NCI-H146 treated with DMSO at 0.1 percent for 48 hours (cell line): ENCODE data around the gene KLRG1.

ENCODE experiments used
- DNase-seq: peaks from one replicate; lab custom pipeline; 2025; ENCODE audit not compliant: unreplicated experiment; lab: John Stamatoyannopoulos, UW

KLRG1 gene

DNA sequence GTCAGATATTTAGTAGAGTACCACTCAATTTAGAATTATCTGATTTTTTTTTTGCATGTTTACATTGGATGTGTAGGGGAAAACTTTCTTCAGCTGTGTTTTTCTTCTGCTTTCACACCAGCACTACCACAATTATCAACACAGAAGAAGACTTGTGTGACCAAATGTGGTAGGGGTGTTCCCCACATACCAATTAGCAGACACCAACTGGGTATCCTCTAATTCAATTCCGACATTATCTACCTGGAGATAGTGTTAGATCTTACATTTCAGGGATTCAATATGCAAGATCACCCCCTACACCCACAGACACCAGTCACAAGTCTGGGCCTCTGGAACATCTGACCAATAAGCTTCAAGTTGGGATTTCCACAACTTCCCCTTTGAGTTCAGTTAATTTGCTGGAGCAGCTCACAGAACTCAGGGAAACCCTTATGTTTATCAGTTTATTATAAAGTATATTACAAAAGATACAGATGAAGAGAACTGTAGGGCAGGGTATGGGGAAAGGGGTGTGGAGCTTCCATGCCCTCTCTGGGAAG lies 4.1 kb upstream of the KLRG1 start:
- DNase-seq = no peak

DNA sequence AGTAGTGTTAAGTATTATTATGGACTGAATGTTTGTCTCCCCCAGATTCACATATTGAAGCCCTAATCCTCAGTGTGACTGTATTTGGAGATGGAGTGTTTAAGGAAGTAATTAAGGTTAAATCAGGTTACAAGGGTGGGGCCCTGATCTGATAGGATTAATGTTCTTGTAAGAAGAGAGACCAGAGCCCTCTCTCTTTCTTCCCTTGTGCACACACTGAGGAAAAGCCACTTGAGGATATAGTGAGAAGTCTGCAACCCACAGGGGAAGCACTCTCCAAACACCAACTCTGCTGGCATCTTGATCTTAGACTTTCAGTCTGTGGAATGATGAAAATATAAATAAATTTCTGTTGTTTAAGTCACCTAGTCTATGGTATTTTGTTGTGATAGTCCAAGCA lies 2.2 kb upstream of the KLRG1 start:
- no peak for DNase-seq

DNA sequence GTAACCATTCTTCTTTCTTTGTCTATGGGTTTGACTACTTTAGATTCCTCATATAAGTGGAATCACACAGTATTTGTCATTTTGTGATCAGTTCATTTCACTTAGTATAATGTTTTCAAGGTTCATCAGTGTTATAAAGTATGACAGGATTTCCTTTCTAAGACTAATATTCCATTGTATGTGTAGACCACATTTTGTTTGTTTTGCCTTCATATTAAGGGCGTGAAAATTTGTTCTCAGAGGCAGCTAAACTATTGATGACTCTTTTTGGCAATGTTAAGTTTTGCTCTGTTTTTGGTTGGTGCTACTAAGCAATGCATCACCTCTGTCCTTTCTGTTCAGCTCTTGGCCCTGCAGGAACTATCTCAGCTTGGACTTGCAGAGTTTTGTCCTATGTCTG lies 1.7 kb upstream of the KLRG1 start:
- no peak for DNase-seq

DNA sequence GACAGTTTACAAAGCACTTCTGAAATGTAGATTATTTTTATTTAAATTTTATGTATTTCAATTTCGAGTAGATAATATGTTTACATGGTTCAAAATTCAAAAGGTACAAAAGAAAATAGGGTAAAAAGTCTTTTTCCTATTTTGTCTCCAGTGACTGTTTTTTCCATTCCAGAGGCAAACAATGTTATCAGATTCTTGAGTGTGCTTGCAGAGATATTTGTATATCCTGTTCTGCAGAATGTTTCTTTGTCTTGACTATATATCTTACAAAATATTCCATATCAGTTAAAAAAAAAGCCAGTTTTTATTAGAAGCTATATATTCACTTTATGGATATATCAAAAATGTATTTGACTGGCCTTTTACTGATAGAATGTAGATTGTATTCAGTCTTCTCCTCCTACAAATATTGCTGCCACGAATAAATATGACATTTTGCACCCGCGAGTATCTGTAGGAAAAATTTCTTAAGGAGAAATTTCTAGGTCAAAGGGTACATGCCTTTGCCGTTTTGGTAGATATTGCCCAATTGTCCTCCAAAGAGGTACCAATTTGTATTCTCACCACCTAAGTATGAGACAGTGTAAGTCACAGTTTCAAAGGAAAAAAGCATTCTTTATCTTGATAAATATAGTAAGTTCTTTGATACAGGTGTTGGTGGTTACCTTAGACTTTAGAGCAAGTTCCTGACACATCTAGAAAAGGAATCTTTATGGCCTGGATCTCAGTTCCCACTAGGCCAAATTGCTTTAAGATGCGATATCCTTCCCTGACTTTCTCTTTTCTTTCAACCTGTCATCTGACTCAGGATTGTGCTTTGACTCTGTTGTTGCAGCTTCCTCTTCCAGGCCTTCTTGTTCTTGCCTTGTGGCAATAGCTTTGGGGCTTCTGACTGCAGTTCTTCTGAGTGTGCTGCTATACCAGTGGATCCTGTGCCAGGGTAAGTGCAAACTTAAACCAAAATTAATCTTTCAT lies 2.3 kb downstream of the KLRG1 start:
- no peak for DNase-seq

DNA sequence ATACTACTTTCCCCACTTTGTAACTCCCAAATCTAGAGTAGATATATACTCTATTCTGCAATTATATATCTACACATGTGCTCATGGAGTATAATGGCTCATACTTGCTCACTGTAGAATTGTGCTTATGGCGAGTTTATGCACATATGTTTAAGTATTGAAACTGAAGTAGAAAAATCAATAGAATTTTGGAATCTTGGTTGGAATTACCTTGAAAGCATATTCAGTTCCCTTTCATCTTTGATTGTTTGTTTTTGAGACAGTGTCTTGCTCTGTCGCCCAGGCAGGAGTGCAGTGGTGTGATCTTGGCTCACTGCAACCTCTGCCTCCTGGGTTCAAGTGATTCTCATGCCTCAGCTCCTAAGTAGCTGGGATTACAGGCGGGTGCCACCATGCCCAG lies 4.5 kb downstream of the KLRG1 start:
- no peak for DNase-seq

DNA sequence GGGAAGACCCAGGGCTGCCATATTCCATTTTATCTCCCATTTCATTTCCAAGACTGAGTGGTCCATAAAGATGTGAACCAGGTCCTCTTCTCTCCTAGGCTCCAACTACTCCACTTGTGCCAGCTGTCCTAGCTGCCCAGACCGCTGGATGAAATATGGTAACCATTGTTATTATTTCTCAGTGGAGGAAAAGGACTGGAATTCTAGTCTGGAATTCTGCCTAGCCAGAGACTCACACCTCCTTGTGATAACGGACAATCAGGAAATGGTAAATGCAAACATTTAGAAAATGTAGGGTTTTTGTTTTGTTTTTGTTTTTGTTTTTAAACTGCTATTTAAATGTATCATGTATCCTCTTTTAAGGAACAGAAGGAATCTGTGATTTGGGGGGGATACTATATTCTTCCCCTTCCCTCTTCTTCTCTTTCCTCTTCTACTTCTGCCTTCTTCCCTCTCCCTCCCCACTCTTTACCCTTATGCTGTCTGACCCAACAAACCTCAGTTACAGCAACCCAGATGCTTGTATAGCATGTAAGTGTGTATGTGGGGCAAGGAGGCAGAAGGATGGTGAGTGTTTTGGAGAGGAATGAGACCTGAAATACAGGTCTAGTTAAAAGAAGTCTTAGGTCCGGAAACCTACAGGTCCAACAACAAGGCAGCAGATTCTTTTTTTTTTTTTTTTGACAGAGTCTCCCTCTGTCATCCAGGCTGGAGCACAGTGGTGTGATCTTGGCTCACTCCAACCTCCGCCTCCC lies 5.9 kb downstream of the KLRG1 start:
- DNase-seq = no peak

DNA sequence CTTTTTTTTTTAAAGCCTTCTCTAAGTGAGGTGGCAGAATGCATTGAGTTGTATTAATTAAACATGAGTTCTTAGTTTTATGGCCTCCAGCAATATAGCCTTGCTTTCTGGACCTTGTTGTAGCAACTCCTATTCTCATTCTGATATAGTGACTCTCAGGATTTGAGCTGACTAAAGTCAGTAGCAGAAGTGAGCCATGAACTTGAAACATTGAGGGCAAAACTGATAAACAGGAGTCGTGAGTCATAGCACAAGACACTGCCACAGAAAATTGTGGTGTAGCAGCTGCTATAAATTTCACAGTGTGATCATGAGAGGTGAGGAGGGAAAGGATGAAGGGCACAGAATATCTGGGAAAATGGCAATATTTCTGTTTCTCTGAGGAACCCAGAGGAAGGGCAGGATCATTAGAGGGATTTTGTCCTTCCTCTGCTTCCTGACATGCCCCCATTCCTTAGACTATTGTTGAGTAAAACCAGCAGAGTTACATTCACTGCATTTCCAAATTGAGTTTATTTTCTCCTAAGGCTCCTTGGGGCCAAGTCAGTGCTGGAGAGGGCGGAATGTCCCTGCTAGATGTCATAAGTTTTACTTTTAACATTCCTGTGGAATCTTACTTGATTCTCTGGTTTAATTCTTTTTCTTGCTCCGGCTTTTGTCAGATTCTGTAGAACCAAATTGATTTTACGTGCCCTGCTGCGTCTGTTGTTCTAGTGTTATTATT lies 7.5 kb downstream of the KLRG1 start:
- DNase-seq = no peak

DNA sequence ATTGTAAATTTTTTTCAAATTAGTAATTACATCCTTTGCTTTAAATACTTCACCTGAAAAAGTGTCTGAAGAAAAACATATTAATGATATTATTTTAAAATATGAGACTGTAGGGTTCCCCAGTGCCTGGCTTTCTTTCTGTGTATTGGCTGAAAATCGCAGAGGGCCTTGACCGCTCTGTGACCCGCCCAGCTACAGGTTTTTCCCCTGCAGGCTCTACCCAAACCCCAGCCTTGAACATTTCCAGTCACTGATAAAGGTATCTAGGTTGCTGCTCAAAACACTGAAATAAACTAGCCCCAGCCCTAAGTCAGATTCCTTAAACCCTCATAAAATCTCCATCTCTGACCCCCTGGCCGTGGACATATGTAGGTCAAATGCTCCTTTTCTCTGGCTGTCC lies 11.9 kb downstream of the KLRG1 start:
- no peak for DNase-seq

DNA sequence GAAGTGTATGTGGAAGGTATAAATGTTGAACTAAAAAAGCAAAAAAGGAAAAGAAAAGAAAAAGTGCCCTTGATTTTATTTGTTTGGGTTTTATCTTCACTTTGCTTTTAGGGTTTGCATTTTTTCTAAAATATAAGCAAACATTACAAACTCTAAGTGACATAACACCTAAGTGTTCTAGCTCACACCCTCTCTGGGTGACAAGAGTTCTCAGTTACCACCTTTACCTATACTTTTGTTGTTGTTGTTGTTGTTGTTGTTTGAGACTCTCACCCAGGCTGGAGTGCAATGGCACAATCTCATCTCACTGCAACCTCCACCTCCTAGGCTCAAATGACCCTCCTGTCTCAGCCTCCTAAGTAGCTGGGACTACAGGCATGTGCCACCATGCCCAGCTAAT lies 13.0 kb downstream of the KLRG1 start:
- no peak for DNase-seq

DNA sequence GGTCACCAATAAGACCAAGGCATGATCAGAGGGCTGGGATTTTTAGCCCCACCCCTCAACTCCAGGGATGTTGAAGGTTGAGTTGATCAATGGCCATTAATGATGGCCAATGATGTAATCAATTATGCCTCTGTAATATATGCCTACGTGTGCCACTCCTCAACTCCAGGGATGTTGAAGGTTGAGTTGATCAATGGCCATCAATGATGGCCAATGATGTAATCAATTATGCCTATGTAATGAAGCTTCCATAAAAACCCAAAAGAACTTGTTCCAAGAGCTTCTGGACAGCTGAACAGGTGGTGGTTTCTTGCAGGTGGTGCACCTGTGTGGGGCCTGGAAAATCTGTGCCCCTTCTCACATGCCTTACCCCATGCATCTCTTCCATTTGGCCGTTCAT lies 33.2 kb downstream of the KLRG1 start:
- no peak for DNase-seq

DNA sequence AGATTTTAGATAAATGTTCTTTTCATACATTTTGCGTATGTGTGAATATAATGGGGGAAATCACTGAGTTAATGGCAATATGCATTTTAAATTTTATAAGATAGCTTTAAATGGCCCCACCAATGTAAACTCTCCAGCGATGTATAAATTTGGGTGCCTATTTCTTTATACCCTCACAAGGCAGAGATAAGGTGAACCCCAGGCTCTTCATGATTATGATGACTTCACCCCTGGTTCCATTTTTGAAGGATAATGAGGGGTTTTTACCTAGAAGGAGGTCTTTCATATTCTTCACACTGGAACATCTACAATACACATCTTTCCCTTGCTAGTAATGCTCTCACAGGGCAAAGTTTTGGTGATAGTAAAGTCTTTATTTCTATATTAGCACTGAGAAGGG lies 35.2 kb downstream of the KLRG1 start:
- no peak for DNase-seq

DNA sequence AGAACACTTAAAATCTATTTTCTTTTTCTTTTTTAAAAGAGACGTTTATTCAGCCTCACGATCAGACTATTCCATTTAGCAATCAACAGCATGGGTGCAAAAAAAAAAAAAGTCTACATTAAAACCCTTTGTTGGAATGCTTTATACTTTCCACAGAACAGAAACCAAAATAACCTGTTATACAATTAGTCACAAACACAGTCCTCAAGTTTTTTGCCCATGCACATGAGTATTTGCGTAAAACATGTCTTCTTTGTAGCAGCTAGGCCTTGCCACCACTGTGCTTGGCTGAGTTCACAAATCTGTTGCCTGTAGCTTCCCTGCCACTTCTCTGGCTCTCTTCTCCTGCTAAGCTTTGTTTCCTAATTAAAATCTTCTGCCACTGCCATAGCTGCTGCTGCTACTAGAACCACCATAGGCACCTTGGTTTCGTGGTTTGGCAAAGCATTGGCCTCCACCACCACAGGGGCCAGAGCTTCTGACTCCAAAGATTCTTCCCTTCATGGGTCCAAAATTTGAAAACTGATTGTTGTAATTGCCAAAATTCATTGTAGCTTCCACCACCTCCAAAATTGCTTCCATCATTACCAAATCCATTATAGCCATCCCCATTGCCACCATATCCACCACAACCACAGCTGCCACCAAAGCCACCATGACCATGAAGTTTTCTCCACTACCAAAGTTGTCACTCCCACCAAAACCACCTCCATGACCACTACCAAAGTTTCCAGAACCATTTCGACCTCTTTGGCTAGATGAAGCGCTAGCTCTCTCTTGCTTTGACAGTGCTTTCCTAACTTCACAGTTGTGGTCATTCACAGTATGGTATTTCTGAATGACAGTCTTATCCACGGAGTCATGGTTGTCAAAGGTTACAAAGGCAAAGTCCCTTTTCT lies 38.1 kb downstream of the KLRG1 start:
- no peak for DNase-seq

DNA sequence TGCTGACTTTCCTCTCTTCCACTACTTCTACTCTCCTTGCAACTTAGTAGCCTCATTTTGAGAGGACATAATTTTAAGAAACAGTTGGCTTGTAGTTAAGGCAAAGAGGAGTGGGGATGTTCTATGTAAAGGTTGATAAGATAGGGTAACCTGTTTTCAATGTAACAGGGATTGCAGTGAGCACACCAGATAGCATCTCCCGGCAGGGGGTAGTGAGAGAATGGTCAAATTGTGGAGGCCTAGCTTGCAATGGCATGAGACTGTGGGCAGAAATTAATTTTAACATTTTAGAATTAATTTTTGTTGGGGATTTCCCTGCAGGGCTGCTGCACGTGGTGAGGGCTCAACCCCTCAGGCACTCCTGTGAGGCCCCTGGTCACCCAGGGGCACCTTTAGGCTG lies 41.4 kb downstream of the KLRG1 start:
- DNase-seq = no peak

DNA sequence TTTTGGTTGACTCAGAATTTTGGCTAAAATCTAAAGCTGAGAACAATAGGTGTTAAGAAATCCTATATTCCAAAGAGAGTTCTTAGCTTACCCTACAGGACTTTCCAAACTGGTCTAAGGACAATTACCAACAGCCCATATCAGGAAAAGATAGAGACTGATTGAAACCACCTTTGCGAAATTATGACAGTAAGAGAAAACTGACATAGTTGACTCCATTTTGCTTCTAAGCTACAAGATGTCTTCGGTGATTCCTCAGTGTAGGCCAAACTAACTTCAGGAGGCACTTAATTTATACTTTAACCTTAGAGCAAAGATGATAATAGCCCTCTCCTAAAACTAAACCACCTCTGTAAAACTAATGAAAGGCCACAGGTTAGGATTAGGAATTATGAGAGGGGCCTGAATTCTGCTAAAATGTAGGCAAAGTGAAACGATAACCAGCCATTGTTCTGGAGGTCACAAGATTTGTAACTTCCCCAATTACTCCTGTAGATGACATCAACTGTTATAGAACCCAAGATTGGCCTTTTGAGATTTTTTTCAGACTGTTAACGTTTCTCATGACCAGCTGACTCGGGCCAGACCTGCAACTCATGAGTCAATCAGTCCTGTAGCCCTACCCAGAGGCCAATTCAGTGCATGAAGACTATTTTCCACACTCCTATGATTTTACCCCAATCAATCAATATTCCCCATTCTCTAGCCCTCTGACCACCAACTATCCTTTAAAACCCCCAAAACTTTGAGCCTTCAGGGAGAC lies 43.0 kb downstream of the KLRG1 start:
- DNase-seq = no peak

DNA sequence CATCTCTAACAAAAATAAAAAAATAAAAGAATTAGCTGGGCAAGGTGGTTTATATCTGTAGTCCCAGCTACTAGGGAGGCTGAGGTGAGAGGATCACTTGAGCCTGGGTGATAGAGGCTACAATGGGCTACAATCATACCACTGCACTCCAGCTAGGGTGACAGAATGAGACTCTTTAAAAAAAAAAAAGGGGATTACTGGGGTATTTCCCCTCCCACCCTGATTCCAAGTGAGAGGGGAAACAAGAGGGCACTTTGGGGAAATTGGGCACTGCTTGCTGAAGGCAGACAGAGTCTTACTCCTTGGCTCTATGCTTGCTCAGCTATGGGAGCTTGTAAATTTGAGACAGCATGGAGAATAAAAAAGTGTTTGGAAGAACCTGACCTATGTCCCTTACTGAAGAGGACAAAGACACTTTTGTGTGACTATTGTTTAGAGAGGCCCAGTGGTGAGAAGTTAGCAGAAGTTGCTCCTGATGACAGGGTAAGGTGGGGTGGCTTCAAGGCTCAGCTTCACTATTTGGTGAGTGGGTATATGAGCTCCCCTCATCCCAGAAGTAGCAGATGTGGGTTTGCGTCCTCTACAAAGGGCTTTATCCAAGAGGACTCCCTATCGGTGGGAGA lies 44.0 kb downstream of the KLRG1 start:
- DNase-seq = no peak

DNA sequence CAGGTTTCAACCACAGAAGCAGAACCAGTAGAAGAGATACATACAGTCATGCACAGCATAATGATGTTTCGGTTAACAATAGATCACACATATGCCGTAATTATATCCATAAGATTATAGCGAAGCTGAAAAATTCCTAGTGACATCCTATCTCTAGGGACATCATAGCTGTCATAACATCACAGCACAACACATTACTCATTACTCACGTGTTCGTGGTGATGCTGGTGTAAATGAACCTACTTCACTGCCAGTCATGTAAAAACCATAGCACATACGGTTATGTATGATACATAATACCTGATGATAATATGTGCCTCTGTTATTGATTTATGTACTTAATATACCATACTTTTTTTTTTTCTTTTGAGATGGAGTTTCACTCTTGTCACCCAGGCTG lies 44.7 kb downstream of the KLRG1 start:
- no peak for DNase-seq

DNA sequence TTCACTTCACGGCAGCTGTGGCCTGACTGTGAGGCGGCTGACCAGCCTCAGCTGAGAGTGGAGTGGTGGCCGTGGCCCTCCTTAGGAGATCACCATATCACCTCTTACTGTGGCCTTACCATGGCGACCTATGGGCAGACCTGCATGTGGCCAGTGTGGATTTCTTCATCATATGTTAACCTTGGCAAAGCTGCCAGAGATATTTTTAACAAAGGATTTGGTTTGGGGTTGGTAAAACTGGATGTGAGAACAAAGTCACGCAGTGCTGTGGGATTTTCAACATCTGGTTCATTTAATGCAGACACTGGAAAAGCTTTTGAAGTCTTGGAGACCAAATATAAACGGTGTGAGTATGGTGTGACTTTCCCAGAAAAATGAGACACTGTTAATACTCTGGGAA lies 46.9 kb downstream of the KLRG1 start:
- no peak for DNase-seq

DNA sequence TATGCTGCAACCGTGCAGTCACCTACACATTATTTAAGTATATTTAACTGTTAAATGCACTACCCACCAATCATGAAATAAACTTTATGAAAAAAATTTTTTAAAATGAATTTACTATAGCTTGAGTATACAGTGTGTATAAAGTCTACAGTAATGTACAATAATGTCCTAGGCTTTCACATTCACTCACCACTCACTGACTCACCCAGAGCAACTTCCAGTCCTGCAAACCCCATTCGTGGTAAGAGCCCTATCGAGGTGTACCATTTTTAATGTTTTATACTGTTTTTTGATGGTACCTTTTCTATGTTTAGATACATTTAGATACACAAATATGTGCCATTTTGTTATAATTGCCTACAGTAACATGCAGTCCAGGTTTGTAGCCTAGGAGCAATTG lies 48.1 kb downstream of the KLRG1 start:
- no peak for DNase-seq

DNA sequence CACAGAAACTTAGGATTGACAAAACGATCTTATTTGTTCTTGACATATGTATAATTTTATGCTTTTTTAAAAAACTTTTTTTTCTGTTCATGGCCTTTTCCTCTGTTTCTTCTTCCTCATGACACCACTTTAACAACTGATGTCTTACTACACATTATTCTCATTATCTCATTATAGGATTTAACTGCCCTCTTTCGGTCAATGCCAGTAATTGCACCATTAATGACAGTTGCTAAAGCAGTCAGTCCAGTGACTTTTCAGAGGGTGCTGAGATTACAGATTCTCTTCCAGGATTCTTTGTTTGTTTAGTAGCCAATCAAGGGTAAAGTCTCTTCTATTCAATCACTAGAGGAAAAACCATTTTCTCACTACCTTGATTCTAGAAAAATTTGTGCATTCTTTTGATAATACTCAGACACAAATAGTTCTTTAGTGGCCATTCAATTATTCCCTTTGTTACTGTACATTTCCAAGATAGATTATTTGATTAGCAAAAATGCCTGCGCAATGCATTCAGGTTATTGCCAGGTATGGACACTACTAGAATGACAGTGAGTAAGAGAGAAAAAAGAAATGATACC lies 50.1 kb downstream of the KLRG1 start:
- DNase-seq = peak; percentile 42
